HT-29 (cell line): Measurements from ENCODE around the gene LMCD1. TPM values are rescaled to one million over a fixed set of nuclear protein-coding genes. Genes with fewer than 3 reads are reported as not detected.

Source experiments
- DNase-seq: peaks from one replicate; pipeline ENCODE4 v3.0.0-alpha.2; 2015; ENCODE audit warnings: low spot score
- total RNA-seq: library from RNA; depleted of rRNA; stranded (reverse); fragments of >200 nt; shearing (Covaris generic); gene quantifications from 2 replicates; pipeline ENCODE4 v1.2.3, GENCODE V29; 2014

LMCD1 gene
- total RNA-seq, 1 experiment from 2014 or later = 7.5 TPM

DNA sequence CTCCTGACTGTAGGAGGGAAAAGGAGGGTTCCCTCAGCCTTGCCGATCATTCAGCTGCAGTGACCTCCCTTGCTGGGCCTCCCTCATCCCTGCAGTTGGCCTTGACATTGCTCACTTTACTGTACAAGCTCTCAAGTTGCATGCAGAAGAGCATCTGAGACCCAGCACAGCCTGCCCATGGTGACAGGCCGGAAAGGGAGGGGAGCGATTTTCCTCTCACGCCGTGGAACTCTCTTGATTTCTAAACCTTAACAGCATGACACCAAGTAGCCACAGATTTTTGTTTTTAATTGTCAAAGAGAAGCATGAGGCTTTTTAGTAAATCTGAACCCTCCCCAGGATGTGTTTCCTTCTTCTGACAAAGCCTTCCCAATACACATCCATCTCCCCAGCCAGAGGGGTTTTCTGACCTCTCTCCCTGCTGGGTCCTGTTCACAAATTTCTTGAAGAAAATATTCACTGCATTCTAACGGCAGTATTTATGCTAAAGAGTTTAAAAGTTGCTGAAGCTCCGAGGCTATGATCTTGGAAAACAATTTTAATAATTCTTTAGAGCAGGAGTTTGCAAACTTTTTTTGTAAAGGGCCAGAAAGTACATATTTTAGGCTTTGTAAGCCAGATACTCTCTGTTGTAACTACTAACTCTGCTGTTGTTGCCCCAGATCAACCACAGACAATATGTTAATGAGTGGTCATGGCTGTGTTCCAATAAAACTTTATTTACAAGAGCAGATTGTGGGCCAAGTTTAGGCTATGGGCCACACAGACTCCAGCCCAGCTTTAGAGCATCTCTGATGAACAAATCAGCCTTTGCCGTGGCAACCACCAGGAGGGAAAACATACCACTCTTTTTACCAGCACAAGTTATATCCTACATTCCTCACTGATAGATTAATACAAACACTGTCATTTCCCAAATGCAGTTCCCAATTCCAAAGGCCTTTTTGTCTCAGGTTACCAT lies 34.8 kb downstream of the LMCD1 start:
- no peak for DNase-seq

DNA sequence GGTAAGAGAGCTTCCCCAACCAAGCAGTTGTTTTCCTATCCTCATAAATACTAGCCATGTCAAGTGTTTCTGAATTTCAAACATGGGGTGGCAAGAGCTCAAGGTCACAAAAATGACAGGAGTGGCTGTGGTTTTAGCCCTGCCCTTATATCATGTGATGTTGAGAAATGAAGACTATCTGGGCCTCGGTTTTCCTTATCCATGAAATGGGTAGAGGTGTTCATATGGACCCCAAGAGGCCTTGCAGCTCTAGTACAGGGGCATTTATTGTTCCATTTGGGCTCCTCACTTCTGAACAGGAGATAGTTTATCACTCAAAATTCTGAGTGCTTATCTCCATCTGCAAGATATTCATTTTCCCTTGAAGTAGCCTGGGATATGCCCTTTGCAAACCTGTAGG lies 35.8 kb downstream of the LMCD1 start:
- DNase-seq = no peak

DNA sequence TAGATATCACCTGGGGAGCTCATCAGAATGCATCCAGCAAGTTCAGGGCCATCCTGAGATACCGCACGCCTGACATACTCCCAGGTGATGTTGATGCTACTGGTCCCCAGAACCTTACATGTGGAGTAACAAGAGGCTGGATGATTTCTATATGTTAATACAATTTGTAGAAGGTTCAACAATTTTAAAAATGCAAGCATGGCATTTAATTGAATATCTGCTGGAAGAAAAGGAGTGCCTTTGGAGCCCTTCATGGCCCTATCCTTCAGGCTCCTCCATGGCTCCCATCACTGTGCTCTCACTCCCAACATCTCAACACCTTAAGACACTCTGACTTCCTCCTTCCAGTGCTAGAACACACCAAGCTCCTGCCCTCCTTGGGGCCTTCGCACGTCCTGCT lies 36.6 kb downstream of the LMCD1 start:
- no peak for DNase-seq

DNA sequence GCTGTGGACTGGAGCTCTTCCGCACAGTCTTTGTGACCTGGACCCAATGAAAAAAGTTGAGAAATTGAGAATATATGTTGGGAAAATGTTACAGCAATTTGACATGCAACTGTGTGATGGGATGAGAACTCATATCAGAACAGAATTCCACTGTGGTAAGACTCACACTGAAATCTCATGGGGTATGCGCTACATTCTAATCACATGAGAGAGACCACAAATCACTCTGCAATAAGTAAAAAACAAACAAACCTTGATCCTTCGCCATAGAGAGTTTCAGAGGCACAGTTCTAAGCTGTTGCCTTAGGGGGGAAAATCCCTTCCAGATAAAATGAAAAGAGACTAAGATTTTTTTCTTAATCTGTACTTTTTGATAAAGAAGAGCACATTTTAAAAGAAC lies 37.3 kb downstream of the LMCD1 start:
- DNase-seq = no peak

DNA sequence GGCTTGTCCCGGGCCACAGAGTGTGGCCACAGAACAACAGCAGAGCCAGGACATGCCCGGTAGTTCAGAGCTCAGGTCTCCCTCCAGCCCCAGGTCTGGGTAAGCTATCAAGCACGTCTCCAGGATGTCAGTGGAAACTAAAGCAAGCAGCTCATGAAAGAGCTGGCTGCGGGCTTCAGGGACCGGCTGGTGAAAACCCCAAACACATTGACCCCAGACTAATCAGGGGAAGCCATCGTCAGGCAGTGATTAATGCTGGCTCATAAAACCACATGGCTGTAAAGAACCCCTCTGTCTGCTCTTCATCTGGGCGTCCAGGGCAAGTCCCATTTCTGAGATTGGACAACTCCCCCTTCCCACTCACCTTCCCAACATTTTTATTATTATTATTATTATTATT lies 37.8 kb downstream of the LMCD1 start:
- DNase-seq = no peak

DNA sequence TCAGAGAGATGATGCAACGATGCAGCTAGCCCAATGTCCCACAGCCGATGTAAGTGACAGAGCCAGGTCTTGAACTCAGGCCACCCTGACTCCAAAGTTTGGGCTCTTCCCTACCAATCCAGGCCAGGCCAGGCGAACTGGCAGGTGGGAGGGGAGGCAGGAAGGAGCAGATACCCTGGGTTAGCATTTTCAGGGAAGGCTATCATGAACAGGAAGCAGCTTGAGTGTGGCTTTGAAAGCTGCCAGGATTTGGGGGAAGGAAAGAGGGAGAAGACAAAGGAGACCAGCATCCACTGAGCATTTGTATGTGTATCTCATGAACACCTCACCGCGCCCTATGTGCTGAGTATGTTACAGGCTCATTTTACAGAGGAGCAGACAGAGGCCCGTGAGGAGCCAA lies 38.8 kb downstream of the LMCD1 start:
- DNase-seq = no peak

DNA sequence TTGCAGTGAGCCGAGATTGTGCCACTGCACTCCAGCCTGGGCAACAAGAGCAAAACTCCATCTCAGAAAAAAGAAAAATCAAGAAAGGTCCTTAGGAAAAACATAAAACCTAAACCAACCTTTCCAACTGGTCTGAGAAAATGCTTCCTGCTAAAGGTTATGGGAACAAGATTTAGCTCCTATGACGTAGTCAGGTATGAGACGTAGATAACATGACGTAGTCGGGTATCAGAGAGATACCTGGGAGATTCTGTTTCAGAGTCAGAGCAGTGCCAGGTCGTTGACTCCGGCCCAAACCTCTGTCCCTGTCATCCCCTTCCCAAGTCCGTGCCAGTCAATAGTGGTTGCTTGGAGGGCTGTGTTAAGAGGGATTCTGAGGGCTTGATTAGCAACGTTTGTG lies 39.9 kb downstream of the LMCD1 start:
- no peak for DNase-seq

DNA sequence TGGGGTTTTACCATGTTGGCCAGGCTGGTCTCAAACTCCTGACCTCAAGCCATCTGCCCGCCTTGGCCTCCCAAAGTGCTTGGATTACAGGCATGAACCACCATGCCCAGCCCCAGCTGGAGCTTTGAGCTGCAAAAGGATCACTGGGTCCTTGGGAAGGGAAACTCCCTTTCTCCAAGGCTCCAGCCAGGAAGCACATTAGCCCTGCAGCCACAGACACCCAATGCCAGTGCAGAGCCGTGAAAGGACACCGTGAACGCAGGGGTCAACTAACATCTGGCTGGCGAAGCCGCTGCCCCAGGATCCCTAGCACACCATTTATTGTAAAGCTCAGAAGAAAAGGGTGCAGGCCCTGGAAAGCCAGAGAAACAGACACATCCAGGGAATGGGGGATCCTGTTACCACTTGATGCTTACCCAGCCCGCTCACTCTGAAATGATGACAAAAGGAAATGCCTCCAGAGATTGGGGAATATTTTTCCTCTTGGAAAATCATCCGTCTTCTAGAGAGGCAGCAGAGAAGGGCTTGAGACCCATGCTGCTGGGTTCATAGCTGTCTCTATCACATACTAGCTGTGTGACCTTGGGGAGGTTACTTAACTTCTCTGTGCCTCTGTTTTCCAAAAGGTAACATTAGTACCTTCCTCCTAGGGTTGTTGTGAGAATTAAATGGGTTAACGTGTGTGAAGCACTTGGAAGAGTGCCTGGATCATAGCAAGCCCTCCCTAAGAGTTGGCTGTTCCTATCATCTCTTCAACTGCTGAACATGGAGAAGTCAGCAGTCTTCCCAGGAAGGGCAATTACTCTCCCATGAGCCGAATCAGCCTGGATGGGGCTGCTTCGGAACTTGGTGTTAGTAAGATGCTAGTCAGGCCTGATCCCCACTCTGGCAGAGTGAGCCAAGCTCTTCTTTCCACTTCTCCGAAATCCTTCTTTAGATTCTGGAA lies 40.8 kb downstream of the LMCD1 start:
- DNase-seq = no peak

DNA sequence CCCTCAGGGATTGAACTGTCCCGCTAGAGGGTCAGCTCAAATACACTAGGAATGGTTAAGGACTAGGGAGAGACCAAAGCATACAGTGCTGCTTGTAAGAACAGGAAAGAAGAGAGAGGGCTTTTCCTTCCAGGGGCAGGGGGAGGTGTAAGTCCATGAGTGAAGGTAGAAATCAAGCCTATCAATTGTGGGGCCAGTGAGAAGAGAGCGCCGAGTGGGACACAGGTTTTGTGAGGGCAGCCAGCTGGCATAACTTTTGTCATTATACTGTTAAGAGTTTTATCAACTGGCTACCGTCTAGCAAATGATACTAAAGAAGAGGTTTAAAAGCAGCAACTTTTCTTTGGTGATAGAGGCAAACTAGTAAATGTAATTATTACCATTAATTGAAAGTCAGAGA lies 45.0 kb downstream of the LMCD1 start:
- no peak for DNase-seq

DNA sequence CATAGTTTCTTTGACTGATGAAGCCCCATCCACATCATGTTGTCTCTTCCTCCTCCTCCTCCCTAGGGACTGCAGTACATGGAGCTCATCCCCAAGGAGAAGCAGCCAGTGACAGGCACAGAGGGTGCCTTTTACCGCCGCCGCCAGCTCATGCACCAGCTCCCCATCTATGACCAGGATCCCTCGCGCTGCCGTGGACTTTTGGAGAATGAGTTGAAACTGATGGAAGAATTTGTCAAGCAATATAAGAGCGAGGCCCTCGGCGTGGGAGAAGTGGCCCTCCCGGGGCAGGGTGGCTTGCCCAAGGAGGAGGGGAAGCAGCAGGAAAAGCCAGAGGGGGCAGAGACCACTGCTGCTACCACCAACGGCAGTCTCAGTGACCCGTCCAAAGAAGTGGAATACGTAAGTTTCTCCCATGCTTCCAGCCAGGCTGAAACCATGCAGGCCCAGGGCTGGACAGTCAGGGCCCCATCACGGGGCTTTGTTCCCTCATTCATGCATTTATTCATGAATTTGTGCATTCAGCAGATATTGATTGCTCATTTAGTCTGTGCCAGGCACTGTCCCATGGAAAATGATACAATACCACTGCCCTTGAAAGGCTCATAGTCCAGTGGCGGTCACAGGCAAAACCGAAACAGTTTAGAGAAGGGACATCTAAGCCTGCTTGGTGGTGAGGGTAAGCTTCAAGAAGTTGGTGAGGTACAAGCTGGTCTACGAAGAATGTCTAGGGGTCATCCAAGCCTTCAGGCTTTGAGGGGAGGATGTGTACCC lies 47.1 kb downstream of the LMCD1 start:
- no peak for DNase-seq

DNA sequence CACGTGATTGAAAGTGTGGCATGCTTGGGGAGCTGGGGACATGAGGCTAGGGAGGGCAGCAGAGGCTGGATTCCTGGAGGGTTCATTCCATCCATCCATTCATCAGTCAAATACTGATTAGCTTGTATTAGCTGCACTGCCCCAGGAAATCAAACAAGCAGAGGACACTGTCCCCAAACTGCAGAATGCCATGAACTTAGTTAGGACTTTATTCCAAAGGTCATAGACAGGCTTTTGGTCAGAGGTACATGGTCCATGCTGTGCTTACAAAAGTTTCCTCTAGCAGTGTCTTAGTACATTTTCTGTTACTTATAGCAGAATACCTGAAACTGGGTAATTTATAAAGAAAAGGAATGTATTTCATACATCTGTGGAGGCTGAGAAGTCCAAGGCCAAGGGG lies 47.7 kb downstream of the LMCD1 start:
- no peak for DNase-seq

DNA sequence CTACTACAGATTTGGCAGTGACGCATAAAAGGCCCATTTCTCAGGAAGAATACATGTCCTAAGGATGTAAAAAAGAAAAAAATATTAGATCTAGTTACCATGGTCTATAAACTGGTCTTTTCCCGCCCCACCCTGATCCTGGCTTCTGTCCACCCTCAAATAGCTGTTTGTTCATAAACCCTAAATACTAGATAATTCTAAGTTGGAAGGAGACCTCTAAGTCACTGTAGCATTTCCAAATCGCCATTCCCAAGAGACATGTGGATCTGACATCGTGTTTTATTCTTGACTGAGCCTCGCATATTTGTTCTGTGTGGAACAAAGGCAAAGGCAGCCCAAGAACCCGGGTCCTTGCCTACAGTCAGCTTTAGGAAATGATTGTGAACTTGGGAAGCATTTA lies 49.0 kb downstream of the LMCD1 start:
- no peak for DNase-seq

DNA sequence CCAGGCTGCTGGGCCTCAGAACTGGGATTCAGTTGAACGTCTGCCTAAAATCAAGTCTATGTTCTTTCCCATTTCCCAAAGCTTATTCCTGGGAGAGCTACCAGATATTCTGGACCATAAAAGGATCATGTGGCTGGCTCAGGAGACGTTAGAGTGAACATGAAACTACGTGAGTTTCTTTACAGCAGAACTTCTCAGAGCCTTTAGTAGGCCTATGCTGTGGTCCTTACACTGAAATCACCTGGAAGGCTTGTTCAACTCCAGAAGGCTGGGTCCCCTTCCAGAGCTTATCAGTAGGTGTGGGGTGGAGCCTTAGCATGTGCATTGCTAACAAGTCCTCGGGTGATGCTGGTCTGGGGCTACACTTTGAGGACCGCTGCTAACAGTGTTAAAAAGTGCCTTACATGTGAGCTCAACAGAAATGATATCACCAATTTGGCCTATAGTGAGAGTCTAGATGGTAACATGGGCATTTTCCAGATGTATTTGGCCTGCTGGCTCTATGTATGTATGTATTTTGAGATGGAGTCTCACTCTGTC lies 50.7 kb downstream of the LMCD1 start:
- no peak for DNase-seq

DNA sequence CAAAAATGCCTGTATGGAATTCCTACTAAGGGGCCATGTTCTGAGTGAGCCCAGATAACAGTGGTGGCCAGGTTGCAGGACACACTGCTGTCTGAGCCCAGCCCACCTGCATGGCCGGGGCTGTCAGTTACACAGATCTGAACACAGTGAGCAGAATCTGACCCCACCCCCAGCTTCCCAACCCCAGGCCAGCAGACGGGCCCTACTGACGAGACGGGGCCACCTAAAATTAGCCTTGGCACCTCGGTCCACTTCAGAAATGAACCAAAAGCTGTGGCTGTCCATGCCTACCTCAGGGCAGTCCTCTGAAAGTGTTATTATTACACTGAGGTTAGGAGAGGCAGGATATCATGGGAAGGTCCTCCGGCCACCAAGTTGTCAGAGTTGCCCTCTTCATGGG lies 51.8 kb downstream of the LMCD1 start:
- no peak for DNase-seq

DNA sequence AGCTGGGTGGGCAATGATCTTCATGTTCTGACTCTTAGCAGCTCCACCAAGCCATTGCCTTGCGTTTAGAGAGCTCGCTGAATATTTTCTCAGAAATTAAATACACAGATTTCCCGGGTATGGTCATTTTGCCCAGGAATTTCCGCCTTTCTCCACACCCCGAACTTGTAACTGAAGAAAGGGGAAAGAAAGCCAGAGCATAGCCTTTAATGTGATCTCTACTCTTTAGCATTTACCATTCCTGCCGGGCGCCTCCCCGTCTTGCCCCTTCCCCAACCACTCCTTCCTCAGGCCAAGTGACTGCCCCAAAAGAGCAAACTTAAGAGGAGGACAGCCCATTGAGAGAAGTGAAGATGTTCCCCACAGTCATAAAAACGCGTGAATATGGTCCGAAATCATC lies 53.1 kb downstream of the LMCD1 start:
- DNase-seq = no peak

DNA sequence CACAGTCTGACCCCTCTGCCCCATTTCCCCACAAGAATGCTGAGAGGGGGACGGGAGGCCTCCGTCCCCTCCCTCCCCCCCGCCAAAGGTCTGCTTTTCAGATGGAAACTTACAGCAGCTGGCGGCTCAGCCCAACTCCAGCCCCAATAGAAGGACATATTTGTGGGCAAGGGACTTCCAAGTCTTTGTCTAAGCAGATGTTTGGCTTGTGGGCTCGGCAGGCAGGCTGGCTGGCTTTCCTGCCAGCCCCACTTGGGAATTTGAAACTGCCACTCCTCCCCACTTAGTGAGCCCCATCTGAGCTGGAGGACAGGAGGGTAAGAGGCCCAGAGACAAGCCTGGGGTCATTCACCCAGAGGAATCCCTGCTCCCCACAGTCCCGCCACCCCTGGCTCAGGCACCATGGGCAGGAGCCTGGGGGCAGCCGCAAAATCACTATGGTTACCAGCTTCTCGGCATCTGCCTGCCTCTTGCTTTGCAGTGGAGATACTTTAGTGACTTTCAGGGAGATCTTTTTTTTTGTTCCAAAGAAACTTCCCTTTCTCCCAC lies 53.6 kb downstream of the LMCD1 start:
- no peak for DNase-seq

DNA sequence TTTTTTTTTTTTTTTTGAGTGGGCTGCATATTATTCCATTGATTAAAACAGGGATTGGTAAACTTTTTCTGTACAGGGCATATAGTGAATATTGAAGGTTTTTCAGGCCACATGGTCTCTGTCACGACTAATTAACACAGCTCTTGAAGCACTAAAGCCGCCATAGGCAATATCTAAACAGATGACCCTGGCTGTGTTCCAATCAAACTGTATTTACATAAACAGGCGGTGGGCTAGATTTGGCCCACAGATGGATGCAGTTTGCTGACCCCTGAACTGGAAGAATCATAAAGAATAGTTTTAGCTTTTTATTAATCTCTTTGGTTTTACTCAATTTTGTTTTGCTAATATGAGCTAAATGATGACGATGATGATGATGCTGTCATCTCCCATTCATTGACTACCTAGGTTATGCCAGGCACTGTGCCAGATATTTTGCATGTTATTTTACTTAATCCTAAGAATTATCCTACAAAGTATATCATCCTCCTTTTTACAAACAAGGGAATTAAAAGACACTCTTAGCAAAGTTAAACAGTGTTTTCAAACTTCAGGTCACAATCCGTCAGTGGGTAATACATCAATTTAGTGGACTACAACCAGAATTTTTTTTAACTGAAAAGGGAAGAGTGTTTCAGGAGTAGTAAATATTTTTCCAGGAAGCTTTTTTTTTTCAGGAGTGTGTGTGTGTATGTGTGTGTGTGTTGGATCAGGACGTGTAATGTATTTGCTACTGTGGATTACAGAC lies 54.3 kb downstream of the LMCD1 start:
- DNase-seq = no peak

DNA sequence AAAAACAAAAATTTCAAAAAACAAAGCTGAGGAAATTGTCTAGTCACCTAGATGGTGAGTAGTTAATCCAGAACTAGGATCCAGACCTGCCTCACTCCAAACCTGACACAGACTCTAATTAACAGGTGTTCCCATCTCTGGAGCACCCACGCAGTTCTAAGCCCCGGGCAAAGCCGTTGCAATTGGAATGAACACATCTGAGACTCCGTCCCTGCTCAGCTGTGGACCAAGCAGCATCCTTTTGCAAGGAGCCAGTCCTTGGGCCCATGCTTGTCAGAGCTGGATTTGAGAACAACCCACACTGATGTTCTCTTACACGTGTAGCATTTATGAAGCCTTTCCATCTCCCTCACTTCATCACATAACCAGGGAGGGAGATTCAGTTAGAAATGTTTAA lies 54.8 kb downstream of the LMCD1 start:
- DNase-seq = no peak

DNA sequence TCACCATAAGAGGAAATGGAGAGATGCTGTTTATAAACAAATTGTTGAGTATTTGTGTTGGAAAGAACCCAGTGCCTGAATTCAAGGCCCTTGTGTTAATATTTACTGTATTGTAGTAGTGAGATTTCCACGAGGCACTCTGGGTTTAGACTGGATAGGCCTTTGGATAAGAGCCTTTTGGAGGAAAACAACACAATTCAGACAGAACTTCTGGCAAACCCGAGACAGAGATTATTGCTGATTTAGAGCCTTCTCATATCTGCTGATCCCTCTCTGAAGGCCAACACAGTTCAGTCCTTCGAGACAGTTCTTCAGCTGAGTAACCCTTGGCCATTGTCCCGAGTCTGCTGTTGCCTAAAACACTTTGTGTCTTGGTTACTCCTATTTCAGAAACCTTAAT lies 55.7 kb downstream of the LMCD1 start:
- DNase-seq = no peak

DNA sequence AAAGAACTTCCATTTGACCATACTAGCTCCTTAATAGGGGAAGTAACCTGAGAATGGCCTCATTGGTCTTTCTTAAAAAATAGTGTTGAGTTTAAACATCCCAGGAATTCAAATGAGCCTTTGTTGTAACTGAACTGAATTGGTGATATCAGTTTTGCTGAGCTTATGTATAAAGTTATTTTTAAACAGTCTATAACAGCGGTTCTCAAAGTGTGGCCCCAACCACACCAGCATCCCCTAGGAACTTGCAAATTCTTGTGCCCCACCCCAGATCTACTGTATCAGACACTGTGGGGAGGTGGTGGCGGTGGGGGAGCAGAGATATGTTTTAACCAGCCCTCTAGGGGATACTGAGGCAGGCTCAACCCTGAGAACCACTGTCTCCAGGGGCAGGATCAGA lies 57.0 kb downstream of the LMCD1 start:
- DNase-seq = no peak
